Neural cell (in vitro differentiated cells): Measurements from ENCODE around the gene CARMIL1. TPM values are rescaled to one million over a fixed set of nuclear protein-coding genes. Genes with fewer than 3 reads are reported as not detected.

Experiments
- H2AFZ ChIP-seq: fragments of 200-600, 300-800 bp; sonication (generic), shearing (Covaris generic); 2 replicates; pipeline ENCODE4 v1.6.0; 2014; ENCODE audit warnings: low read depth, mild to moderate bottlenecking, antibody characterized with exemption, low read length, moderate library complexity
- H3F3A ChIP-seq: fragments of 200-600 bp; shearing (Covaris generic); 2 replicates; pipeline ENCODE4 v1.6.1; 2016; ENCODE audit warnings: mild to moderate bottlenecking, moderate library complexity, mixed read lengths, antibody characterized with exemption, low read length; ENCODE audit not compliant: insufficient read depth, poor library complexity, severe bottlenecking
- H3K27ac ChIP-seq: fragments of 200-600, 300-800 bp; sonication (generic), shearing (Covaris generic); 2 replicates; pipeline ENCODE4 v1.5.1; 2014; ENCODE audit warnings: mild to moderate bottlenecking, low read length, moderate library complexity
- H3K27me3 ChIP-seq: fragments of 300-800, 200-600 bp; sonication (generic), shearing (Covaris generic); 2 replicates; pipeline ENCODE4 v1.6.0; 2014; ENCODE audit warnings: mild to moderate bottlenecking, low read depth, low read length, moderate library complexity; ENCODE audit not compliant: insufficient read depth
- H3K36me3 ChIP-seq: fragments of 300-800, 200-600 bp; sonication (generic), shearing (Covaris generic); 2 replicates; pipeline ENCODE4 v1.5.1; 2014; ENCODE audit warnings: mild to moderate bottlenecking, antibody characterized with exemption, low read length, moderate library complexity; ENCODE audit not compliant: insufficient read depth
- H3K4me2 ChIP-seq: fragments of 300-800, 200-600 bp; sonication (generic), shearing (Covaris generic); 2 replicates; pipeline ENCODE4 v1.6.0; 2014; ENCODE audit warnings: mild to moderate bottlenecking, low read length
- H3K4me3 ChIP-seq: fragments of 300-800, 200-600 bp; sonication (generic), shearing (Covaris generic); 2 replicates; pipeline ENCODE4 v1.5.1; 2014; ENCODE audit warnings: mild to moderate bottlenecking, low read length, moderate library complexity
- H3K79me2 ChIP-seq: fragments of 200-600 bp; shearing (Covaris generic); replicated peaks from 2 replicates; pipeline ENCODE4 v1.6.0; 2014; ENCODE audit warnings: mild to moderate bottlenecking, low read length, moderate library complexity; ENCODE audit not compliant: insufficient read depth
- H3K9ac ChIP-seq: fragments of 300-800, 200-600 bp; sonication (generic), shearing (Covaris generic); 2 replicates; pipeline ENCODE4 v1.6.1; 2016; ENCODE audit warnings: mild to moderate bottlenecking, low read length, mixed read lengths
- H3K9me2 ChIP-seq: fragments of 200-600 bp; shearing (Covaris generic); 2 replicates; pipeline ENCODE4 v1.6.1; 2016; ENCODE audit warnings: mild to moderate bottlenecking, low read length, mixed read lengths; ENCODE audit not compliant: insufficient read depth
- H3K9me3 ChIP-seq: fragments of 200-600, 300-800 bp; sonication (generic), shearing (Covaris generic); 2 replicates; pipeline ENCODE4 v1.6.1; 2016; ENCODE audit warnings: mild to moderate bottlenecking, mixed run types, low read length, moderate library complexity, mixed read lengths
- H4K20me1 ChIP-seq: fragments of 200-600 bp; shearing (Covaris generic); 2 replicates; pipeline ENCODE4 v1.6.1; 2016; ENCODE audit warnings: mild to moderate bottlenecking, mixed run types; ENCODE audit not compliant: insufficient read depth
- EP300 ChIP-seq: fragments of 450-650 bp; conservative IDR thresholded peaks from 2 replicates; pipeline ENCODE4 v1.6.1; 2014; ENCODE audit warnings: antibody characterized with exemption, mild to moderate bottlenecking, moderate library complexity; ENCODE audit not compliant: poor library complexity, severe bottlenecking
- EZH2 ChIP-seq: fragments of 200-600, 300-800 bp; shearing (Covaris generic), sonication (generic); IDR thresholded peaks from 2 replicates; pipeline ENCODE4 v1.6.1; 2014; ENCODE audit warnings: antibody characterized with exemption, low read length, borderline replicate concordance, mild to moderate bottlenecking; ENCODE audit not compliant: insufficient read depth, poor library complexity, severe bottlenecking
- MXI1 ChIP-seq: fragments of 450-650 bp; conservative IDR thresholded peaks from 2 replicates; pipeline ENCODE4 v1.6.1; 2014; ENCODE audit warnings: antibody characterized with exemption, mild to moderate bottlenecking; ENCODE audit not compliant: poor library complexity, severe bottlenecking
- POLR2AphosphoS5 ChIP-seq: IDR thresholded peaks from 2 replicates; pipeline ENCODE4 v1.6.1; 2012
- RAD21 ChIP-seq: fragments of 450-650 bp; conservative IDR thresholded peaks from 2 replicates; pipeline ENCODE4 v1.6.1; 2014; ENCODE audit warnings: antibody characterized with exemption, mild to moderate bottlenecking, moderate library complexity
- REST ChIP-seq: IDR thresholded peaks from 2 replicates; pipeline ENCODE4 v1.6.1; 2012; ENCODE audit warnings: borderline replicate concordance
- SMC3 ChIP-seq: fragments of 450-650 bp; conservative IDR thresholded peaks from 2 replicates; pipeline ENCODE4 v1.6.1; 2014; ENCODE audit warnings: antibody characterized with exemption, mild to moderate bottlenecking, moderate library complexity; ENCODE audit not compliant: poor library complexity
- TAF1 ChIP-seq: IDR thresholded peaks from 2 replicates; pipeline ENCODE4 v1.6.1; 2012; ENCODE audit warnings: low read depth
- polyA plus RNA-seq: library from polyadenylated mRNA; depleted of rRNA; stranded (reverse); fragments of >200 nt; gene quantifications from 2 replicates; pipeline ENCODE4 v1.2.3, GENCODE V29; 2014
- TF ChIP-seq, protein P1 (sequence below): fragments of 450-650 bp; IDR thresholded peaks from 2 replicates; pipeline ENCODE4 v1.5.1; 2014; ENCODE audit warnings: antibody characterized with exemption, mild to moderate bottlenecking, moderate library complexity; ENCODE audit not compliant: poor library complexity, severe bottlenecking

Gene CARMIL1
- polyA plus RNA-seq, 1 donor from 2014 or later, result 5.3 TPM

DNA sequence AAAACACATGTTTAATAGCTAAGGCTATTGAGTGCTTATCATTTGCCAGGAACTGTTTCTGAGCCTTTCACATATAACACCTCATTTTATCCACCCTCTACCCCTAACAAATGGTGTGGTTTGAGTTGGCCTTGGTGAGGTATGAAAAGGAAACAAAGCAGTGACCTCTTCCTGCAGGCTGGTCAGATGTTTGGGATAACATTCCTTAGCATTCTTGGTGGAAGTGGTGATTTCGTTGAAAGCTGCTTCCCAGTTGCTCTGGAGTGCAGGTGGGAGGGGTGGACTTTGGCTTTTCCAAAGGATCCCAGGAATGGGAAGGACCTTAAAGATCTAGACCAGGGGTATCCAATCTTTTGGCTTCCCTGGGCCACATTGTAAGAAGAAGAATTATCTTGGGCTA, 41.3 kb downstream of the CARMIL1 start:
- no peak overlapping the region for H2AFZ ChIP-seq
- H3K9me2 ChIP-seq, result no peaks in the 10 kb centered on the region
- H4K20me1 ChIP-seq, result no peaks in the 10 kb centered on the region
- TF ChIP-seq POLR2AphosphoS5, result no peak
- no peak for TF ChIP-seq EZH2
- TF ChIP-seq, protein P1, sequence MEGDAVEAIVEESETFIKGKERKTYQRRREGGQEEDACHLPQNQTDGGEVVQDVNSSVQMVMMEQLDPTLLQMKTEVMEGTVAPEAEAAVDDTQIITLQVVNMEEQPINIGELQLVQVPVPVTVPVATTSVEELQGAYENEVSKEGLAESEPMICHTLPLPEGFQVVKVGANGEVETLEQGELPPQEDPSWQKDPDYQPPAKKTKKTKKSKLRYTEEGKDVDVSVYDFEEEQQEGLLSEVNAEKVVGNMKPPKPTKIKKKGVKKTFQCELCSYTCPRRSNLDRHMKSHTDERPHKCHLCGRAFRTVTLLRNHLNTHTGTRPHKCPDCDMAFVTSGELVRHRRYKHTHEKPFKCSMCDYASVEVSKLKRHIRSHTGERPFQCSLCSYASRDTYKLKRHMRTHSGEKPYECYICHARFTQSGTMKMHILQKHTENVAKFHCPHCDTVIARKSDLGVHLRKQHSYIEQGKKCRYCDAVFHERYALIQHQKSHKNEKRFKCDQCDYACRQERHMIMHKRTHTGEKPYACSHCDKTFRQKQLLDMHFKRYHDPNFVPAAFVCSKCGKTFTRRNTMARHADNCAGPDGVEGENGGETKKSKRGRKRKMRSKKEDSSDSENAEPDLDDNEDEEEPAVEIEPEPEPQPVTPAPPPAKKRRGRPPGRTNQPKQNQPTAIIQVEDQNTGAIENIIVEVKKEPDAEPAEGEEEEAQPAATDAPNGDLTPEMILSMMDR, result no peak
- TF ChIP-seq TAF1, result no peak
- no peak for TF ChIP-seq SMC3
- no peak for TF ChIP-seq REST
- no peak for TF ChIP-seq MXI1
- TF ChIP-seq EP300, result no peak
- no peak for TF ChIP-seq RAD21
- no peak overlapping the region for H3K4me3 ChIP-seq
- H3K27me3 ChIP-seq, result no peaks in the 10 kb centered on the region
- H3K9ac ChIP-seq, result no peak overlapping the region
- no peak overlapping the region for H3K27ac ChIP-seq
- H3K9me3 ChIP-seq, result no peaks in the 10 kb centered on the region
- H3K4me2 ChIP-seq, result no peak overlapping the region
- no peaks in the 10 kb centered on the region for H3K79me2 ChIP-seq
- H3F3A ChIP-seq, result no peaks in the 10 kb centered on the region
- no peaks in the 10 kb centered on the region for H3K36me3 ChIP-seq

GRCh38 chr6:25322692-25323091, 43.5 kb downstream of the CARMIL1 start:
- H3K27me3 ChIP-seq, result no peaks in the 10 kb centered on the region
- no peak overlapping the region for H3K9ac ChIP-seq
- H4K20me1 ChIP-seq, result no peaks in the 10 kb centered on the region
- TF ChIP-seq EP300 (no peak), SMC3 (no peak), MXI1 (no peak), TAF1 (no peak)
- no peaks in the 10 kb centered on the region for H3K9me2 ChIP-seq
- no peaks in the 10 kb centered on the region for H3K79me2 ChIP-seq
- H3K4me3 ChIP-seq, result no peak overlapping the region
- H3K27ac ChIP-seq, result no peak overlapping the region
- H2AFZ ChIP-seq, result no peak overlapping the region
- H3K4me2 ChIP-seq, result no peak overlapping the region
- H3K36me3 ChIP-seq, result no peaks in the 10 kb centered on the region
- H3F3A ChIP-seq, result no peaks in the 10 kb centered on the region
- H3K9me3 ChIP-seq, result no peaks in the 10 kb centered on the region
